ENCODE data around the gene CD44.

CD44 gene

GRCh38 chr11:35121326-35121865 is 17.6 kb upstream of the CD44 start:
- no peak for TF ChIP-seq CTCF (IDR thresholded peaks at IDR 0.05; ENCODE audit: insufficient read depth, low read length, poor library complexity, severe bottlenecking)
- no peak for DNase-seq (ENCODE audit: extremely low read depth, insufficient read length)
- H3K36me3 ChIP-seq (ENCODE audit: control insufficient read depth, insufficient read depth, low read length), result no peaks in the 10 kb centered on the region
- H3K27me3 ChIP-seq (replicated peaks; ENCODE audit: control insufficient read depth, insufficient read depth, low read length), result no peaks in the 10 kb centered on the region
- H3K4me3 ChIP-seq (replicated peaks; ENCODE audit: low read depth, low read length), result no peak overlapping the region

GRCh38 chr11:35122308-35122707 is 16.7 kb upstream of the CD44 start:
- no peaks in the 10 kb centered on the region for H3K27me3 ChIP-seq (replicated peaks; ENCODE audit: control insufficient read depth, insufficient read depth, low read length)
- no peak for TF ChIP-seq CTCF (IDR thresholded peaks at IDR 0.05; ENCODE audit: insufficient read depth, low read length, poor library complexity, severe bottlenecking)
- no peak overlapping the region for H3K4me3 ChIP-seq (replicated peaks; ENCODE audit: low read depth, low read length)
- peak; percentile 69 for DNase-seq (ENCODE audit: extremely low read depth, insufficient read length)
- no peaks in the 10 kb centered on the region for H3K36me3 ChIP-seq (ENCODE audit: control insufficient read depth, insufficient read depth, low read length)

GRCh38 chr11:35126000-35126878 is 12.7 kb upstream of the CD44 start:
- no peaks in the 10 kb centered on the region for H3K36me3 ChIP-seq (ENCODE audit: control insufficient read depth, insufficient read depth, low read length)
- peak; percentile 6 for TF ChIP-seq CTCF (IDR thresholded peaks at IDR 0.05; ENCODE audit: insufficient read depth, low read length, poor library complexity, severe bottlenecking)
- DNase-seq (ENCODE audit: extremely low read depth, insufficient read length), result peak; percentile 76
- H3K27me3 ChIP-seq (replicated peaks; ENCODE audit: control insufficient read depth, insufficient read depth, low read length), result no peaks in the 10 kb centered on the region
- H3K4me3 ChIP-seq (replicated peaks; ENCODE audit: low read depth, low read length), result peak overlapping the region; percentile 28; the same call in 1 of the 2 replicates

- Histone ChIP-seq H3K36me3 (ENCODE audit: control insufficient read depth, insufficient read depth, low read length) (no peaks in the 10 kb centered on the region), H3K4me3 (replicated peaks; ENCODE audit: low read depth, low read length) (peak overlapping the region; percentile 10), H3K27me3 (replicated peaks; ENCODE audit: control insufficient read depth, insufficient read depth, low read length) (no peaks in the 10 kb centered on the region)
- no peak for TF ChIP-seq CTCF (IDR thresholded peaks at IDR 0.05; ENCODE audit: insufficient read depth, low read length, poor library complexity, severe bottlenecking)
- DNase-seq (ENCODE audit: extremely low read depth, insufficient read length), result no peak
Observed at GRCh38 chr11:35126879-35127581, 11.9 kb upstream of the CD44 start.

- no peaks in the 10 kb centered on the region for H3K27me3 ChIP-seq (replicated peaks; ENCODE audit: control insufficient read depth, insufficient read depth, low read length)
- H3K4me3 ChIP-seq (replicated peaks; ENCODE audit: low read depth, low read length), result peak overlapping the region; percentile 10; the same call in 1 of the 2 replicates
- no peaks in the 10 kb centered on the region for H3K36me3 ChIP-seq (ENCODE audit: control insufficient read depth, insufficient read depth, low read length)
- DNase-seq (ENCODE audit: extremely low read depth, insufficient read length), result peak; percentile 55
- TF ChIP-seq CTCF (IDR thresholded peaks at IDR 0.05; ENCODE audit: insufficient read depth, low read length, poor library complexity, severe bottlenecking), result no peak
Observed at GRCh38 chr11:35127619-35128018, 11.4 kb upstream of the CD44 start.
